DND-41 (cell line): ENCODE data around the gene SCUBE1.

Experiments
- EZH2 ChIP-seq: IDR thresholded peaks from 3 replicates; pipeline ENCODE4 v1.6.1; 2012; ENCODE audit warnings: borderline replicate concordance, low read depth, mild to moderate bottlenecking, moderate library complexity, low read length, inconsistent platforms; ENCODE audit not compliant: severe bottlenecking
- TF ChIP-seq, protein P1 (sequence below): IDR thresholded peaks from 2 replicates; pipeline ENCODE4 v1.5.1; 2012; ENCODE audit warnings: borderline replicate concordance, low read length, moderate library complexity, mild to moderate bottlenecking; ENCODE audit not compliant: poor library complexity, severe bottlenecking; ENCODE audit errors: extremely low read depth

DNA sequence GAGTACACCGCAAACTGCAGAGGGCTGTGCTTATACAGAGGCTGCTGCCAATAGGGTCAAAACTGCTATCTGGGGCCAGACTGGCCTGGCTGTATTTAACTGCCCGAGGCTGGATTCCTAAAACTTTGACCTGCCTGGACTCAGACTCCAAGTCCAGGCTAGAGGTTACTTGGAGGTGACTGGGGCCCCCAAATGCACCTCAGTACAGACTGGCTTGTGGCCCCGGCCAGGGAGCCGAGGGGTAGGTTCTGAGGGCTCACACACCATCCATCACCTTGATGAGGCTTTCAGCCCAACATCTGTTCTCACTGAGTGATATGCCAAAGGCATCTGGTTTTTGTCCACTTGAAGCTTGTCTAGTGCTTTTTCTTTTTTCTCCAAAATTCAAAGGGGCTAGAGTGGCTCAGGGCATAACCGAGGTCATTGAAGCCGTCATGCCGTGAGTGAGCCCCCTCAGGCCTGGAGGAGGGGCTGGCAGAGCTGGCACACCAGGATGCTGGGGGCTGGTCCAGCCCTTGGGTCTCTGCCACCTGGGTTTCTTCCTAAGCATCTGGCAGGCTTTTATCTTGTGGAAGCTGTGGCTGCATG lies 103.9 kb downstream of the SCUBE1 start:
- TF ChIP-seq, protein P1, sequence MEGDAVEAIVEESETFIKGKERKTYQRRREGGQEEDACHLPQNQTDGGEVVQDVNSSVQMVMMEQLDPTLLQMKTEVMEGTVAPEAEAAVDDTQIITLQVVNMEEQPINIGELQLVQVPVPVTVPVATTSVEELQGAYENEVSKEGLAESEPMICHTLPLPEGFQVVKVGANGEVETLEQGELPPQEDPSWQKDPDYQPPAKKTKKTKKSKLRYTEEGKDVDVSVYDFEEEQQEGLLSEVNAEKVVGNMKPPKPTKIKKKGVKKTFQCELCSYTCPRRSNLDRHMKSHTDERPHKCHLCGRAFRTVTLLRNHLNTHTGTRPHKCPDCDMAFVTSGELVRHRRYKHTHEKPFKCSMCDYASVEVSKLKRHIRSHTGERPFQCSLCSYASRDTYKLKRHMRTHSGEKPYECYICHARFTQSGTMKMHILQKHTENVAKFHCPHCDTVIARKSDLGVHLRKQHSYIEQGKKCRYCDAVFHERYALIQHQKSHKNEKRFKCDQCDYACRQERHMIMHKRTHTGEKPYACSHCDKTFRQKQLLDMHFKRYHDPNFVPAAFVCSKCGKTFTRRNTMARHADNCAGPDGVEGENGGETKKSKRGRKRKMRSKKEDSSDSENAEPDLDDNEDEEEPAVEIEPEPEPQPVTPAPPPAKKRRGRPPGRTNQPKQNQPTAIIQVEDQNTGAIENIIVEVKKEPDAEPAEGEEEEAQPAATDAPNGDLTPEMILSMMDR = no peak
- no peak for TF ChIP-seq EZH2
